Measurements from ENCODE around the gene HEY2. TPM values are rescaled to one million over a fixed set of nuclear protein-coding genes. Genes with fewer than 3 reads are reported as not detected.
A peak's percentile ranks its signal among the peaks of the same experiment; 100 is the strongest.

Gene HEY2
- total and polyA plus RNA-seq, 10 of the 15 experiments (the other 5 are each of a cell fraction or from before 2014, with no cell fraction given): 0.01 to 0.32 (median 0.08) TPM; not detected in 4

- FAIRE-seq: no peak
- ATAC-seq: no peak
- DNase-seq (ENCODE audit: low read depth, low spot score): no peak
These were observed 60.2 kb downstream of the HEY2 start for GRCh38 chr6:125809570-125810170.

More at GRCh38 chr6:125809570-125810170, 60.2 kb downstream of the HEY2 start:
- peak overlapping the region; percentile 38; the same call in 1 of the 2 replicates for H3K4me2 ChIP-seq (ENCODE audit: control insufficient read depth, insufficient read depth)
- no peak for TF ChIP-seq NR2C1 (IDR thresholded peaks at IDR 0.05)
- TF ChIP-seq TARDBP (IDR thresholded peaks at IDR 0.05; ENCODE audit: borderline replicate concordance): no peak
- TF ChIP-seq NFIC (IDR thresholded peaks at IDR 0.05; ENCODE audit: low read depth, low read length): no peak
- no peak for TF ChIP-seq IRF4 (IDR thresholded peaks at IDR 0.05; ENCODE audit: low read depth, low read length)
- TF ChIP-seq ATF7 (IDR thresholded peaks at IDR 0.05; ENCODE audit: low read depth): no peak
- no peak for TF ChIP-seq PBX3 (IDR thresholded peaks at IDR 0.05; ENCODE audit: insufficient replicate concordance, low read depth, low read length)
- TF ChIP-seq RBBP5 (conservative IDR thresholded peaks at IDR 0.05): no peak
- no peak for TF ChIP-seq RCOR1 (conservative IDR thresholded peaks at IDR 0.05; ENCODE audit: low read depth, low read length)
- no peak for TF ChIP-seq HDAC2 (IDR thresholded peaks at IDR 0.05)
- no peak for TF ChIP-seq POLR2AphosphoS5 (IDR thresholded peaks at IDR 0.05; ENCODE audit: low read length)
- TF ChIP-seq HDAC6 (IDR thresholded peaks at IDR 0.05; ENCODE audit: unreplicated experiment): no peak
- TF ChIP-seq EGR1 (IDR thresholded peaks at IDR 0.05; ENCODE audit: borderline replicate concordance in 1 of 2, low read depth in 2 of 2, low read length in 2 of 2): no peak
- no peak for TF ChIP-seq RUNX3 (IDR thresholded peaks at IDR 0.05; ENCODE audit: low read length)
- TF ChIP-seq ZBTB33 (IDR thresholded peaks at IDR 0.05): no peak
- no peak for TF ChIP-seq SIN3A (IDR thresholded peaks at IDR 0.05; ENCODE audit: low read depth, low read length)
- TF ChIP-seq FOXM1 (IDR thresholded peaks at IDR 0.05; ENCODE audit: low read depth, low read length): no peak
- TF ChIP-seq NR2F1 (conservative IDR thresholded peaks at IDR 0.05): no peak
- TF ChIP-seq ZNF622 (IDR thresholded peaks at IDR 0.05): no peak
- no peak for TF ChIP-seq USF2 (IDR thresholded peaks at IDR 0.05; ENCODE audit: borderline replicate concordance, low read depth, low read length)
- BruUV-seq (replicated peaks): no TSS peak
- in situ Hi-C loops (cut with MboI) (no loop called here), intact Hi-C loops (cut with micrococcal nuclease; ENCODE audit: unreplicated experiment) (no loop called here)
- H3K4me1 ChIP-seq (ENCODE audit: control insufficient read depth, insufficient read depth, low read length): peaks cover 78% of the 10 kb centered on the region
- H3K79me2 ChIP-seq (ENCODE audit: control insufficient read depth, insufficient read depth, low read length): peaks cover 72% of the 10 kb centered on the region
- H2AFZ ChIP-seq (ENCODE audit: control insufficient read depth, low read depth, low read length): no peak overlapping the region
- POLR2A ChIA-PET: interaction anchor here (1.4 to 9.6 kb wide), 6 partner anchors 8 to 25 kb away, joined by 6 to 79 read pairs (median 12); partner anchors contain the start of gene NCOA7
- no peaks in the 10 kb centered on the region for H3K9me3 ChIP-seq (replicated peaks; ENCODE audit: control insufficient read depth, insufficient read depth, low read length)
- WGBS (ENCODE audit: insufficient coverage, insufficient replicate concordance, low lambda C conversion rate, missing lambda C conversion rate): 81% methylated on average over 3 of the region's 3 CpGs
- no peaks in the 10 kb centered on the region for H3K27me3 ChIP-seq (replicated peaks in 1 of 2; ENCODE audit: control insufficient read depth in 2 of 2, insufficient read depth in 2 of 2, low read length in 1 of 2)
- no peak overlapping the region for H3K4me3 ChIP-seq
- peak overlapping the region; percentile 59 for H3K27ac ChIP-seq (ENCODE audit: control insufficient read depth, insufficient read depth)
- no peaks in the 10 kb centered on the region for H4K20me1 ChIP-seq (ENCODE audit: control insufficient read depth, insufficient read depth)
- RAD21 ChIA-PET (ENCODE audit: unreplicated experiment): interaction anchor here (0.7 to 10.0 kb wide), 7 partner anchors 11 to 110 kb away, joined by 3 to 185 read pairs (median 3); partner anchors contain the start of gene NCOA7
- H3K36me3 ChIP-seq (ENCODE audit: control insufficient read depth in 2 of 2, insufficient read depth in 2 of 2, low read length in 1 of 2): no peaks in the 10 kb centered on the region
- CTCF ChIA-PET: interaction anchor here (0.9 to 10.3 kb wide), 11 partner anchors 8 to 496 kb away, joined by 3 to 197 read pairs (median 8); partner anchors contain the start of gene NCOA7
- 0 out of 2 replicates have a peak overlapping the region, but pooled peaks have one; percentile 9 for H3K9ac ChIP-seq (ENCODE audit: control insufficient read depth, insufficient read depth, low read length)
- SMC1A ChIA-PET (ENCODE audit: uncharacterized antibody, unreplicated experiment): interaction anchor here (0.7 to 15.7 kb wide), 8 partner anchors 8 to 165 kb away, joined by 3 to 325 read pairs (median 10); partner anchors contain the start of gene NCOA7
